NT2/D1 (cell line): ENCODE data around the gene THBS1.
A peak's percentile ranks its signal among the peaks of the same experiment; 100 is the strongest.

Experiments
- DNase-seq: peaks from one replicate; pipeline ENCODE4 v3.0.0-alpha.2; 2011; ENCODE audit warnings: low read depth, low spot score
- H3K27me3 ChIP-seq: 2 replicates; pipeline ENCODE4 v1.6.0; 2011; ENCODE audit warnings: mild to moderate bottlenecking; ENCODE audit not compliant: insufficient read length, insufficient read depth
- H3K36me3 ChIP-seq: 2 replicates; pipeline ENCODE4 v1.6.1; 2011; ENCODE audit warnings: mild to moderate bottlenecking, low read length, mixed read lengths; ENCODE audit not compliant: insufficient read depth, insufficient read length
- H3K4me1 ChIP-seq: 2 replicates; pipeline ENCODE4 v1.5.1; 2011; ENCODE audit not compliant: insufficient read depth, insufficient read length
- H3K4me3 ChIP-seq: 2 replicates; pipeline ENCODE4 v1.5.1; 2011; ENCODE audit warnings: low read depth; ENCODE audit not compliant: insufficient read length
- H3K9ac ChIP-seq: 2 replicates; pipeline ENCODE4 v1.6.0; 2011; ENCODE audit warnings: low read depth; ENCODE audit not compliant: insufficient read length
- H3K9me3 ChIP-seq: 2 replicates; pipeline ENCODE4 v1.5.1; 2011; ENCODE audit warnings: mild to moderate bottlenecking, low read length; ENCODE audit not compliant: insufficient read depth
- SUZ12 ChIP-seq: IDR thresholded peaks from 2 replicates; pipeline ENCODE4 v1.6.1; 2011; ENCODE audit not compliant: insufficient read length, insufficient read depth; ENCODE audit errors: extremely low read depth
- YY1 ChIP-seq: IDR thresholded peaks from 2 replicates; pipeline ENCODE4 v1.6.1; 2011; ENCODE audit not compliant: insufficient read length, insufficient read depth
- ZNF274 ChIP-seq: IDR thresholded peaks from 2 replicates; pipeline ENCODE4 v1.6.1; 2011; ENCODE audit warnings: mild to moderate bottlenecking, low read depth, low read length

THBS1 gene

GRCh38 chr15:39581793-39582285 lies 960 bp downstream of the THBS1 start:
- Histone ChIP-seq H3K27me3 (peaks cover 12% of the 10 kb centered on the region), H3K9ac (peak overlapping the region; percentile 74), H3K4me3 (peak overlapping the region; percentile 72), H3K36me3 (peaks cover 56% of the 10 kb centered on the region), H3K9me3 (no peaks in the 10 kb centered on the region), H3K4me1 (peaks cover 9% of the 10 kb centered on the region)
- DNase-seq, result no peak
- TF ChIP-seq SUZ12, result no peak
- no peak for TF ChIP-seq ZNF274
- no peak for TF ChIP-seq YY1

- Histone ChIP-seq H3K4me3 (peak overlapping the region; percentile 72), H3K27me3 (peaks cover 12% of the 10 kb centered on the region), H3K4me1 (peaks cover 9% of the 10 kb centered on the region), H3K9ac (no peak overlapping the region), H3K9me3 (no peaks in the 10 kb centered on the region), H3K36me3 (peaks cover 62% of the 10 kb centered on the region)
- no peak for DNase-seq
- TF ChIP-seq ZNF274 (no peak), YY1 (no peak), SUZ12 (no peak)
Measured at GRCh38 chr15:39582286-39582976, 1.6 kb downstream of the THBS1 start.

DNA sequence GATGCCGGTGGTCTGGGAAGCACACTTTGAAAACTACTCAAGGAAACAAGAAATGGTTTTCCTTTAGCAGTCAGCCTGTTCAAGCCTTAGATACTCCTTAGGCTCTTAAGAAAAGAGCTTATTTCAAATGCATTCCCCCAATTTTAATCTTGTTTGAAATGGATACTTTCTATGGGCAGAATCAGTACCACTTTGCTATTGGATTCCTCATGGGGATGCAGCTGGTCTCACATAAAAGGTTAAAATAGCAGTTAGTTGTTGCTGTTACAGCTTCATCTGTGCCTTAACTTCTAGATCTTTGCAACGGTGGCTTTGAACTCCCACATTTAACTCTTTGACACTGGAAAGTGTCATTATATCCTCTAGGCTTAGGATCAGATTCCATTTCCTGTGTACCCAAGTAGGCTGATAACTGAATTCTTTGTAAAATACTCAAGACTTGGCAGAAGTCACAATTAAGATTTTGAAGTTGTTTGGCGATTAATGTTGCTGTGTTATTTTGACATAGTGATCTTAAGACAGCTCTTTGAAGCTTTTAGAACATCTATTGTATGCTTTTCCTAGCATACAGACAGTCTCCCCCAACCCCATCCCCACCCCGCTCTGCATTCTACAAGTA lies 2.2 kb downstream of the THBS1 start:
- no peaks in the 10 kb centered on the region for H3K9me3 ChIP-seq
- peaks cover 9% of the 10 kb centered on the region for H3K4me1 ChIP-seq
- H3K4me3 ChIP-seq, result peak overlapping the region; percentile 72
- H3K27me3 ChIP-seq, result peaks cover 12% of the 10 kb centered on the region
- DNase-seq, result no peak
- H3K9ac ChIP-seq, result no peak overlapping the region
- peaks cover 69% of the 10 kb centered on the region for H3K36me3 ChIP-seq
- TF ChIP-seq SUZ12, result no peak
- TF ChIP-seq YY1, result no peak
- no peak for TF ChIP-seq ZNF274

DNA sequence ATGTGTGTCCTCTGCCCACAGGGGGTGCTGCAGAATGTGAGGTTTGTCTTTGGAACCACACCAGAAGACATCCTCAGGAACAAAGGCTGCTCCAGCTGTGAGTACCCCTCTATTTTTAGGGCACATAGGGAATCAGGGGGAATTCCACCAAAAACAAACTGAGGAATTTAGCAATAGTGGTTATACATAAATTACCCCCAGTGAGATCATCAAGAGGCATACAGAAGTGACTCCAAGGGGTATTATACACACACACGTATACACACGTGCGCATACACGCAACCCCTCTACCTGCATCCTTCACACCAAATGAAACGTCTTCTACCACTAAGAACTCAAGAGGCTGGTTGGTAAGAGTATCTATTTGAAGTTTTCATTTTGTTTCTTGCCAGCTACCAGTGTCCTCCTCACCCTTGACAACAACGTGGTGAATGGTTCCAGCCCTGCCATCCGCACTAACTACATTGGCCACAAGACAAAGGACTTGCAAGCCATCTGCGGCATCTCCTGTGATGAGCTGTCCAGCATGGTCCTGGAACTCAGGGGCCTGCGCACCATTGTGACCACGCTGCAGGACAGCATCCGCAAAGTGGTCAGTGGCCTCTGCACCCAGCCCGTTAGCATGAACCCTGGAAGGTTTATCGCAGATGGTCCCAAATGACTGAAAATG lies 2.9 kb downstream of the THBS1 start:
- Histone ChIP-seq H3K4me1 (peaks cover 9% of the 10 kb centered on the region), H3K36me3 (peaks cover 75% of the 10 kb centered on the region), H3K9ac (no peak overlapping the region), H3K27me3 (peaks cover 9% of the 10 kb centered on the region), H3K9me3 (no peaks in the 10 kb centered on the region), H3K4me3 (no peak overlapping the region)
- TF ChIP-seq SUZ12 (no peak), YY1 (no peak), ZNF274 (no peak)
- no peak for DNase-seq

- Histone ChIP-seq H3K36me3 (peaks cover 81% of the 10 kb centered on the region), H3K4me1 (peaks cover 7% of the 10 kb centered on the region), H3K9ac (no peak overlapping the region), H3K27me3 (peaks cover 3% of the 10 kb centered on the region), H3K9me3 (no peaks in the 10 kb centered on the region), H3K4me3 (no peak overlapping the region)
- no peak for DNase-seq
- no peak for TF ChIP-seq ZNF274
- no peak for TF ChIP-seq SUZ12
- TF ChIP-seq YY1, result no peak
Measured at GRCh38 chr15:39584266-39584659, 3.4 kb downstream of the THBS1 start.

GRCh38 chr15:39584662-39585388 lies 3.9 kb downstream of the THBS1 start:
- Histone ChIP-seq H3K4me1 (peaks cover 5% of the 10 kb centered on the region), H3K36me3 (peaks cover 86% of the 10 kb centered on the region), H3K4me3 (no peak overlapping the region), H3K9me3 (no peaks in the 10 kb centered on the region), H3K27me3 (no peaks in the 10 kb centered on the region), H3K9ac (no peak overlapping the region)
- no peak for DNase-seq
- TF ChIP-seq SUZ12, result no peak
- no peak for TF ChIP-seq ZNF274
- no peak for TF ChIP-seq YY1

GRCh38 chr15:39585389-39585841 lies 4.5 kb downstream of the THBS1 start:
- Histone ChIP-seq H3K4me1 (peaks cover 5% of the 10 kb centered on the region), H3K4me3 (no peak overlapping the region), H3K9me3 (no peaks in the 10 kb centered on the region), H3K36me3 (peaks cover 92% of the 10 kb centered on the region), H3K27me3 (no peaks in the 10 kb centered on the region), H3K9ac (no peak overlapping the region)
- TF ChIP-seq SUZ12, result no peak
- TF ChIP-seq YY1, result no peak
- no peak for TF ChIP-seq ZNF274
- DNase-seq, result no peak
